HG03565 (cell line): ENCODE results near the gene COL11A1.
"Not testable (repeated sequence)": the region's sequence is repeated elsewhere in the genome, so short reads cannot be mapped to it uniquely, and the experiment has no call there.

Experiments used
- ATAC-seq: cut with Tn5 transposase; IDR thresholded peaks from one replicate; pipeline ENCODE4 v1.9.1; 2021; ENCODE audit warnings: mild to moderate bottlenecking, moderate library complexity; ENCODE audit not compliant: unreplicated experiment

The COL11A1 gene

GRCh38 chr1:102838016-102838415 is 270.3 kb downstream of the COL11A1 start:
- ATAC-seq, result no peak

GRCh38 chr1:102837551-102837950 is 270.8 kb downstream of the COL11A1 start:
- no peak for ATAC-seq

GRCh38 chr1:102836991-102837390 is 271.3 kb downstream of the COL11A1 start:
- no peak for ATAC-seq

- no peak for ATAC-seq
Measured at GRCh38 chr1:102834688-102835320, 273.5 kb downstream of the COL11A1 start.

- no peak for ATAC-seq
Measured at GRCh38 chr1:102833151-102833550, 275.2 kb downstream of the COL11A1 start.

- not testable (repeated sequence) for ATAC-seq
Measured at GRCh38 chr1:102826706-102827105, 281.6 kb downstream of the COL11A1 start.
